GM23338 (cell line): ENCODE results near the gene RHEBL1. TPM values are rescaled to one million over a fixed set of nuclear protein-coding genes. Genes with fewer than 3 reads are reported as not detected.

Experiments
- ATAC-seq: fragments of 200-7000 bp; cut with Tn5 transposase; 3 replicates; pipeline ENCODE4 v1.9.1; 2020
- DNase-seq: peaks from one replicate; pipeline ENCODE4 v3.0.0-alpha.2; 2015; ENCODE audit warnings: low spot score
- H2AFZ ChIP-seq: fragments of 200-600 bp; sonication (generic); 2 replicates; pipeline ENCODE4 v1.8.0; 2016; ENCODE audit warnings: antibody characterized with exemption, mild to moderate bottlenecking, moderate library complexity
- H3F3A ChIP-seq: fragments of 200-600 bp; sonication (generic); replicated peaks from 2 replicates; pipeline ENCODE4 v1.8.0; 2017; ENCODE audit warnings: antibody characterized with exemption, mixed run types, low read depth
- H3K27ac ChIP-seq: fragments of 200-600 bp; sonication (generic); 2 replicates; pipeline ENCODE4 v1.6.1; 2016; ENCODE audit warnings: low read depth
- H3K27me3 ChIP-seq: fragments of 200-600 bp; sonication (generic); 2 replicates; pipeline ENCODE4 v1.8.0; 2016; ENCODE audit warnings: mild to moderate bottlenecking, mixed run types, moderate library complexity; ENCODE audit not compliant: insufficient read depth
- H3K36me3 ChIP-seq: fragments of 200-600 bp; sonication (generic); 2 replicates; pipeline ENCODE4 v1.8.0; 2016; ENCODE audit warnings: mild to moderate bottlenecking; ENCODE audit not compliant: insufficient read depth
- H3K4me1 ChIP-seq: fragments of 200-600 bp; sonication (generic); 2 replicates; pipeline ENCODE4 v1.8.0; 2016; ENCODE audit warnings: mild to moderate bottlenecking, moderate library complexity; ENCODE audit not compliant: insufficient read depth
- H3K4me2 ChIP-seq: fragments of 200-600 bp; sonication (generic); 2 replicates; pipeline ENCODE4 v1.7.1; 2017; ENCODE audit warnings: mixed run types
- H3K4me3 ChIP-seq: fragments of 200-600 bp; sonication (generic); 2 replicates; pipeline ENCODE4 v1.6.1; 2016; ENCODE audit warnings: mixed run types
- H3K79me2 ChIP-seq: fragments of 200-600 bp; sonication (generic); replicated peaks from 2 replicates; pipeline ENCODE4 v1.8.0; 2017; ENCODE audit warnings: mild to moderate bottlenecking; ENCODE audit not compliant: insufficient read depth
- H3K9me2 ChIP-seq: fragments of 200-600 bp; sonication (generic); 2 replicates; pipeline ENCODE4 v1.8.0; 2017; ENCODE audit not compliant: insufficient read depth
- H4K20me1 ChIP-seq: fragments of 200-600 bp; sonication (generic); replicated peaks from 2 replicates; pipeline ENCODE4 v1.8.0; 2017; ENCODE audit warnings: mild to moderate bottlenecking; ENCODE audit not compliant: insufficient read depth
- H3K27ac Mint-ChIP-seq: 2 replicates; pipeline ENCODE4 v1.8.0; 2020; ENCODE audit warnings: inconsistent platforms, mild to moderate bottlenecking, moderate library complexity, mixed read lengths
- H3K27me3 Mint-ChIP-seq: 3 replicates; pipeline ENCODE4 v1.8.0; 2022; ENCODE audit warnings: low read depth, mild to moderate bottlenecking, moderate library complexity, mixed read lengths, inconsistent platforms; ENCODE audit not compliant: insufficient read depth, poor library complexity
- H3K36me3 Mint-ChIP-seq: 3 replicates; pipeline ENCODE4 v1.8.0; 2021; ENCODE audit warnings: low read depth, mild to moderate bottlenecking, inconsistent platforms, moderate library complexity, mixed read lengths
- H3K4me1 Mint-ChIP-seq: 3 replicates; pipeline ENCODE4 v1.8.0; 2020; ENCODE audit warnings: mild to moderate bottlenecking, inconsistent platforms, mixed read lengths
- H3K4me3 Mint-ChIP-seq: 3 replicates; pipeline ENCODE4 v1.8.0; 2021; ENCODE audit warnings: moderate library complexity, mild to moderate bottlenecking, inconsistent platforms, mixed read lengths
- H3K9me3 Mint-ChIP-seq: 3 replicates; pipeline ENCODE4 v1.8.0; 2020; ENCODE audit warnings: moderate library complexity, mild to moderate bottlenecking, inconsistent platforms, mixed read lengths
- CREB1 ChIP-seq: fragments of 250-450 bp; sonication (Bioruptor Pico); IDR thresholded peaks from 2 replicates; pipeline ENCODE4 v1.5.0; 2020; ENCODE audit warnings: low read depth, mild to moderate bottlenecking, moderate library complexity
- ETS1 ChIP-seq: IDR thresholded peaks from 2 replicates; pipeline ENCODE4 v1.6.1; 2016; ENCODE audit warnings: antibody characterized with exemption
- EZH2 ChIP-seq: fragments of 200-600 bp; sonication (generic); IDR thresholded peaks from one replicate; pipeline ENCODE4 v1.8.0; 2017; ENCODE audit warnings: antibody characterized with exemption, mild to moderate bottlenecking, low read depth; ENCODE audit not compliant: unreplicated experiment
- EZH2phosphoT487 ChIP-seq: fragments of 200-600 bp; sonication (generic); IDR thresholded peaks from one replicate; pipeline ENCODE4 v1.8.1; 2018; ENCODE audit warnings: antibody characterized with exemption; ENCODE audit not compliant: unreplicated experiment
- JUNB ChIP-seq: IDR thresholded peaks from one replicate; pipeline ENCODE4 v1.6.1; 2016; ENCODE audit warnings: antibody characterized with exemption; ENCODE audit not compliant: unreplicated experiment
- NANOG ChIP-seq: IDR thresholded peaks from 2 replicates; pipeline ENCODE4 v1.6.1; 2016; ENCODE audit warnings: antibody characterized with exemption, borderline replicate concordance
- POLR2AphosphoS5 ChIP-seq: IDR thresholded peaks from 2 replicates; pipeline ENCODE4 v1.6.1; 2016; ENCODE audit warnings: antibody characterized with exemption, low read depth
- STAT1 ChIP-seq: IDR thresholded peaks from one replicate; pipeline ENCODE4 v1.6.1; 2016; ENCODE audit warnings: antibody characterized with exemption; ENCODE audit not compliant: unreplicated experiment
- ZNF114 ChIP-seq: fragments of 250-450 bp; sonication (Bioruptor Pico); IDR thresholded peaks from 2 replicates; pipeline ENCODE4 v1.5.0; 2020; ENCODE audit warnings: mild to moderate bottlenecking, moderate library complexity
- ZNF331 ChIP-seq: fragments of 250-450 bp; sonication (Bioruptor Pico); IDR thresholded peaks from 2 replicates; pipeline ENCODE4 v1.5.0; 2020; ENCODE audit warnings: low read depth, mild to moderate bottlenecking, moderate library complexity
- ZNF462 ChIP-seq: fragments of 250-450 bp; sonication (Bioruptor Pico); IDR thresholded peaks from 2 replicates; pipeline ENCODE4 v1.5.0; 2020; ENCODE audit warnings: mild to moderate bottlenecking, moderate library complexity
- polyA plus RNA-seq: library from polyadenylated mRNA; unstranded; fragments of >200 nt; fragmentation: Nextera tagmentation; extraction: Ambion mirVana; gene quantifications from 2 replicates; pipeline ENCODE4 v1.2.1, GENCODE V29; 2016
- total RNA-seq: library from RNA; depleted of rRNA; stranded (reverse); fragments of >200 nt; shearing (Covaris generic); gene quantifications from 2 replicates; pipeline ENCODE4 v1.2.3, GENCODE V29; 2014
- TF ChIP-seq, protein P1 (sequence below), 2 experiments: fragments of 200-600 bp in 1 of 2; sonication (generic) in 1 of 2; conservative IDR thresholded peaks; 2 replicates each; pipeline versions ENCODE4 v1.5.1 to v1.6.1; 2016 to 2017; ENCODE audit warnings: antibody characterized with exemption in 2 of 2, low read depth in 2 of 2, mild to moderate bottlenecking in 2 of 2, moderate library complexity in 1 of 2
- TF ChIP-seq, protein P2 (sequence below): IDR thresholded peaks from one replicate; pipeline ENCODE4 v1.6.1; 2018; ENCODE audit warnings: antibody characterized with exemption; ENCODE audit not compliant: unreplicated experiment

Gene RHEBL1
- total and polyA plus RNA-seq, 2 experiments from 2014 or later = 9.4 to 11.8 TPM

GRCh38 chr12:49079793-49080192 is 10.0 kb upstream of the RHEBL1 start:
- Mint-ChIP-seq H3K27ac (no peak overlapping the region), H3K36me3 (no peaks in the 10 kb centered on the region), H3K9me3 (no peaks in the 10 kb centered on the region), H3K4me3 (no peak overlapping the region), H3K4me1 (no peaks in the 10 kb centered on the region), H3K27me3 (peaks cover 4% of the 10 kb centered on the region)
- Histone ChIP-seq H3K36me3 (no peaks in the 10 kb centered on the region), H3K9me2 (no peaks in the 10 kb centered on the region), H3K4me2 (no peak overlapping the region), H3F3A (no peaks in the 10 kb centered on the region), H2AFZ (no peak overlapping the region), H3K27ac (no peak overlapping the region), H3K79me2 (no peaks in the 10 kb centered on the region), H3K4me3 (no peak overlapping the region), H4K20me1 (no peaks in the 10 kb centered on the region), H3K27me3 (0 out of 2 replicates have a peak, but pooled peaks cover 10% of the 10 kb centered on the region), H3K4me1 (no peaks in the 10 kb centered on the region)
- DNase-seq (no peak), ATAC-seq (no peak)
- TF ChIP-seq ZNF462 = no peak
- TF ChIP-seq ZNF114 = no peak
- no peak for TF ChIP-seq POLR2AphosphoS5
- no peak for TF ChIP-seq ZNF331
- TF ChIP-seq NANOG = no peak
- no peak for TF ChIP-seq STAT1
- no peak for TF ChIP-seq JUNB
- TF ChIP-seq ETS1 = no peak
- TF ChIP-seq, protein P1, sequence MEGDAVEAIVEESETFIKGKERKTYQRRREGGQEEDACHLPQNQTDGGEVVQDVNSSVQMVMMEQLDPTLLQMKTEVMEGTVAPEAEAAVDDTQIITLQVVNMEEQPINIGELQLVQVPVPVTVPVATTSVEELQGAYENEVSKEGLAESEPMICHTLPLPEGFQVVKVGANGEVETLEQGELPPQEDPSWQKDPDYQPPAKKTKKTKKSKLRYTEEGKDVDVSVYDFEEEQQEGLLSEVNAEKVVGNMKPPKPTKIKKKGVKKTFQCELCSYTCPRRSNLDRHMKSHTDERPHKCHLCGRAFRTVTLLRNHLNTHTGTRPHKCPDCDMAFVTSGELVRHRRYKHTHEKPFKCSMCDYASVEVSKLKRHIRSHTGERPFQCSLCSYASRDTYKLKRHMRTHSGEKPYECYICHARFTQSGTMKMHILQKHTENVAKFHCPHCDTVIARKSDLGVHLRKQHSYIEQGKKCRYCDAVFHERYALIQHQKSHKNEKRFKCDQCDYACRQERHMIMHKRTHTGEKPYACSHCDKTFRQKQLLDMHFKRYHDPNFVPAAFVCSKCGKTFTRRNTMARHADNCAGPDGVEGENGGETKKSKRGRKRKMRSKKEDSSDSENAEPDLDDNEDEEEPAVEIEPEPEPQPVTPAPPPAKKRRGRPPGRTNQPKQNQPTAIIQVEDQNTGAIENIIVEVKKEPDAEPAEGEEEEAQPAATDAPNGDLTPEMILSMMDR (conservative IDR thresholded peaks at IDR 0.05; ENCODE audit: low read depth in 2 of 2) = no peak
- no peak for TF ChIP-seq EZH2phosphoT487
- TF ChIP-seq EZH2 = no peak
- TF ChIP-seq, protein P2, sequence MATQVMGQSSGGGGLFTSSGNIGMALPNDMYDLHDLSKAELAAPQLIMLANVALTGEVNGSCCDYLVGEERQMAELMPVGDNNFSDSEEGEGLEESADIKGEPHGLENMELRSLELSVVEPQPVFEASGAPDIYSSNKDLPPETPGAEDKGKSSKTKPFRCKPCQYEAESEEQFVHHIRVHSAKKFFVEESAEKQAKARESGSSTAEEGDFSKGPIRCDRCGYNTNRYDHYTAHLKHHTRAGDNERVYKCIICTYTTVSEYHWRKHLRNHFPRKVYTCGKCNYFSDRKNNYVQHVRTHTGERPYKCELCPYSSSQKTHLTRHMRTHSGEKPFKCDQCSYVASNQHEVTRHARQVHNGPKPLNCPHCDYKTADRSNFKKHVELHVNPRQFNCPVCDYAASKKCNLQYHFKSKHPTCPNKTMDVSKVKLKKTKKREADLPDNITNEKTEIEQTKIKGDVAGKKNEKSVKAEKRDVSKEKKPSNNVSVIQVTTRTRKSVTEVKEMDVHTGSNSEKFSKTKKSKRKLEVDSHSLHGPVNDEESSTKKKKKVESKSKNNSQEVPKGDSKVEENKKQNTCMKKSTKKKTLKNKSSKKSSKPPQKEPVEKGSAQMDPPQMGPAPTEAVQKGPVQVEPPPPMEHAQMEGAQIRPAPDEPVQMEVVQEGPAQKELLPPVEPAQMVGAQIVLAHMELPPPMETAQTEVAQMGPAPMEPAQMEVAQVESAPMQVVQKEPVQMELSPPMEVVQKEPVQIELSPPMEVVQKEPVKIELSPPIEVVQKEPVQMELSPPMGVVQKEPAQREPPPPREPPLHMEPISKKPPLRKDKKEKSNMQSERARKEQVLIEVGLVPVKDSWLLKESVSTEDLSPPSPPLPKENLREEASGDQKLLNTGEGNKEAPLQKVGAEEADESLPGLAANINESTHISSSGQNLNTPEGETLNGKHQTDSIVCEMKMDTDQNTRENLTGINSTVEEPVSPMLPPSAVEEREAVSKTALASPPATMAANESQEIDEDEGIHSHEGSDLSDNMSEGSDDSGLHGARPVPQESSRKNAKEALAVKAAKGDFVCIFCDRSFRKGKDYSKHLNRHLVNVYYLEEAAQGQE = no peak
- TF ChIP-seq CREB1 (CRISPR knock-in tag) = no peak
